H1 (cell line): ENCODE measurements around the gene SNRNP70. TPM values are rescaled to one million over a fixed set of nuclear protein-coding genes. Genes with fewer than 3 reads are reported as not detected.

Experiments
- MAX ChIP-seq: IDR thresholded peaks from 2 replicates; pipeline ENCODE4 v1.6.1; 2012; ENCODE audit warnings: inconsistent platforms
- RXRA ChIP-seq: IDR thresholded peaks from 2 replicates; pipeline ENCODE4 v1.6.1; 2011; ENCODE audit warnings: low read depth, mild to moderate bottlenecking, low read length, moderate library complexity; ENCODE audit not compliant: insufficient read depth
- polyA plus RNA-seq, 7 experiments: library from polyadenylated mRNA; depleted of rRNA in 3 of 7; stranded (reverse) in 5 of 7; unstranded in 2 of 7; fragments of >200 nt in 5 of 7; fragments of 200-250 nt in 2 of 7; gene quantifications; 1 replicate in 5 of 7; 2 replicates in 1 of 7; 4 replicates in 1 of 7; pipeline versions ENCODE4 v1.2.1 to v1.2.3, GENCODE V29; 2011 to 2013; ENCODE audit warnings: missing spikeins in 2 of 7, mixed read lengths in 2 of 7
- total RNA-seq: library from RNA; stranded (reverse); fragmentation: NEBNext Ultra II Directional; extraction: Animal tissue kit (Norgen Biotek cat#: 25700); gene quantifications from 2 replicates; pipeline ENCODE4 v1.2.1, GENCODE V29; 2021

SNRNP70 gene
- total and polyA plus RNA-seq, 2 of the 8 experiments (the other 6 are each of a cell fraction or from before 2014, with no cell fraction given), result 231 to 235 TPM

GRCh38 chr19:49114630-49115363, 29.5 kb downstream of the SNRNP70 start (continued):
- TF ChIP-seq MAX (peak; percentile 43; the same call in 1 of the 2 replicates), RXRA (no peak)
